DMS53 (cell line): ENCODE measurements around the gene APOA4.
"Not testable (repeated sequence)": the region's sequence is repeated elsewhere in the genome, so short reads cannot be mapped to it uniquely, and the experiment has no call there.

Source experiments
- DNase-seq: peaks from one replicate; lab custom pipeline; 2025; lab: John Stamatoyannopoulos, UW

Gene APOA4

DNA sequence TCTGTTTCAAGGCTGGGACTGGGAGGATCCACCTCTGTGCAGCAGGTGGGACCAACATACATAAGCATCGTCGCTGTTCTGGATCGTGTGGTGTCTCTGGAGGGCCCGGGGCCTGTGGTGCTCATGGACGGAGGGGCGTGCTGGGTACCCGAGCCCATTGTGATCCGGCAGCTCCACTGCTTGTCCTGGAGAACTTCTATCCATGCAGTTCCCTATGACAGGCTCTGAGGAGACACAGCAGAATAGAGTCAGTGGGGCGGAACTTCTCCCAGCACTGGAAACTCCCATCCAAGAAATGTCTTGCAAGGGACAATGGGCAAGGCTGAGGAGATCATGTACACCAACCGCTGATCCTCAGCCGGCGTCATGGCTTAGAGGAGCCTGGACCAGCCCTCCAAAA lies 26.0 kb upstream of the APOA4 start:
- DNase-seq = no peak

DNA sequence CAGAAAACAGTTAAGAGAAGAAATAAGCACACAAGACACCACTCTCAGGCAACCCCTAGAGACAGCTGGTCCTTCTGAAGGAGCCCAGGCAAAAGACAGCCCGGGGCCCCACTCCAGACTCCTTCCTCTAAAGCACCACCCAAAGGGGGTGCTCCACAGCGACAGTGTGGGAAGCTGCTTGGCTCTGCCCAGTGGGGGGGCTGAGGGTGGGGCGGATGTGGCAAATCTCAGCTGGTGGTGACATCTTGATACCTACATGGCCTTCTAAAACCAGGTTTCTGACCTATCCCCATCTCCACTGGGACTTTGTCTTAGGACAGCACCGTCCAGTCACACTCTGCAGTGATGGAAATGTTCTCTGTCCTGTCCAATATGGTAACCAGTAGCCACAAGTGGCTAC lies 24.5 kb upstream of the APOA4 start:
- DNase-seq = no peak

DNA sequence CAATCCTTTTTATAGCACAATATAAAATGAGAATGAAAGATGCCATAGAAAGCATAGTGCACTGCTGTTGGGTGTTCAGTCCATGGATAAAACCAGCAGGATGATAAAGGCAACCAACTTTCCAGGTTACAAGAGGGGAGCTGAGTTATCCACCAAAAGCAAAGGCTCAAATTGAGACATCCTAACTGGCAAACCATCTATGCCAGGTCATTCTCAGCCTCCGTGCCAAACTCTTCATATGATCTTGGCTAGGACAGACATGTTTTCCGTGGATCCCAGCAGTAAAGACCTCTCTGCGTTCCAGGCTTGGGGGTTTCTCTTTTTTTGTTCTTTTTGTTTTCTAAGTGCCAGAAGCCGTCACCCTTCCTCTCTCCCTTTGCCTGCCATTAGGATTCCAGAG lies 21.6 kb upstream of the APOA4 start:
- DNase-seq = no peak

DNA sequence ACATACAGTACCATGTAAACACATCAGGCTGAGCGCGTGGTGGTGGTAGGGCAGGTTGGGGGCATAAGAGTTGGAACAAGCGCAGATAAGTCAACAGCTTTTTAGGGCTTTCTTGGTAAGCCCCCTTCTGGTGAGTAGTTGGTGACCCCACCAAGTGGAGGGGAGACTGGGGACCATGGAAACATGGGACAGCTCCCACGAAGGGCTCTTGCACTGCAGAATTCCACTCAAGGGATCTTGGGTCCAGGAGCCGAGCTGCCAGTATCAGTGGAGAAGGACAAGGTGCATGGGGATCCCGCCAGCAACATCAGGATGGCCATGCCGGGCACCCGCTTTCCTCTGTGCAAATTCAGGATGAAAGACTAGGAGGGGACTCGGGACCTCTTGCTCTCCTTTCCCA lies 20.6 kb upstream of the APOA4 start:
- DNase-seq = no peak

DNA sequence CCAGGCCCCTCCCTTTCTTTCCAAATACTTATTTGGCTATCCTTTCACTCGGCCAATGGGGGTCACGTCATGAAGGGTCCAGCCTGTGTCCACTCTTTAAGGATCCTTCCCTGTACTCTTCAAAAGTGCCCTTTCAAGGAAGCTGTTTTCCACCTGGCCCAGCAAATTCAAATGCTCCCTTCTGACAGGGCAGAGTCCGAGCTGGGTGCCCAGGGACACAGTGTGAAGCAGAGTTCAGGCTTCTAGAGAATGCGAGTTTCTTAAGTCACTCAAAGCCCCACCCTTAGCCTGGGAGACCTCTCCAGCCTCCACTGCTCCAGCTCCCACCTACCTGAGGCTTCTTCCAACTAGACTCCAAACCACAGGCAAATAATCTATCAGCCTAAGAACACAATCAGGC lies 19.8 kb upstream of the APOA4 start:
- DNase-seq = no peak

DNA sequence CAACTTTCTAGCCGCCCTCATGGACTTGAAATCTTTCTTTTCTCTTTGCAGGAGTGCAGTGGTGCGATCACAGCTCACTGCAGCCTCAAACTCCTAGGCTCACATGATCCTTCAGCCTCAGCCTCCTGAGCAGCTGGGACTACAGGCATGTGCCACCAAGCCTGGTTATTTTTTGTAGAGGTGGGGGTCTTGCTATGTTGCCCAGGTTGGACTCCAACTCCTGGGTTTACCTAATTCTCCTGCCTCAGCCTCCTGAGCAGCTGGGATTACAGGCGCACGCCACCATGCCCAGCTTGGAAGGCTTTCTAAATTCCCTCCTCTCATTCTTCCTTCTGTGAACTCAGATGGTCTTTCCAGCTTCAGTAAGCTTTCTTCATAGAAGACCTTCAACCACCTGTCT lies 19.0 kb upstream of the APOA4 start:
- DNase-seq = no peak

DNA sequence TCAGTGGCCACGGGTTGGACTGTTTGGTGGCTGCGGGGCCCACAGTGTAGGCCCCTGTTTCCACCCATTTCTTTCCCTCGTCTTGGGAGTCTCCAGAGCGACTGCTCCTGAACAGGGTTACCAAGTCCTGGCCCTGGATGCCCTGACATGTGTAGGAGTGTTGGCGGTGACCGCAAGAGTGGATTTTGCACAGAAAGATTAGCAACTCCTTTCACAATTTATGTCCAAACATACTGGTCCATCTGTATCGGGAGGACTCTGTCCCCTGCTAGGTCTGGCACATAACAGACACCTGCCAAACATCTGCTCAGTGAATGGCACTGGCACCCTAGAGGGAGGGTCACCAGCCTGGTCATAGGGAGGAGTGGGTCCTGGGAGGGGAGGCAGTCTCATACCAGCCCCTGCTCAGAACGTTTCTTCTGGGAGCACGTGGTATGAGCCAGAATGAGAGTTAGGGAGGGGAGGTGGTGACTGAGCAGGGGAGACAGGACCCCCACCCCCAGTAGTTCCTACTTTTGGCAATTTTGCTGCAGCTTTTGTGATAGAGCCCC lies 17.7 kb upstream of the APOA4 start:
- DNase-seq = no peak

DNA sequence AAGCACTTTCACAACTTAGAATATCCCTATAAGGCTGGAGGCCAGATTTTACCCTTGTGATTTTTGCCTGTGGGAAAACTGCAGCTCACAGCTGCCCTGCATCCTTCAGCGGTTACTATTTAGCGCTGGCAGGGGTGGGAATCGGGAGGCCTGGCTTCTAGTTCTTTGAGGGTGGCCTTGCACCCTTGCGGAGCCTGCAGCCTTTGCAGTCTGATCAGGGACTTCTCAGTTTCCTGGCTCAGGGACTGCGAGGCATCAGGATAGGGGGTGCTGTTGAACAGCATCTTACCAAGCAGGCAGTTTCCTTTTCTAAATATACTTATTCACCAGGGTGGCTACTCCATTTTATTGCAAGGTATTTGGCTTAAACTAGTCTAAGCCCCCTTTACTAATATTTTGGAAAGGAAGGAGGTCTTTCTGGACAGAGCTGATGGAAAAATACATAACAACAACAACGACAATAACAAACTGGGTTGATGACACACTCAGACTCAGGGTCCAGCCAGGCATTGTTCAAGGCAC lies 17.2 kb upstream of the APOA4 start:
- no peak for DNase-seq

DNA sequence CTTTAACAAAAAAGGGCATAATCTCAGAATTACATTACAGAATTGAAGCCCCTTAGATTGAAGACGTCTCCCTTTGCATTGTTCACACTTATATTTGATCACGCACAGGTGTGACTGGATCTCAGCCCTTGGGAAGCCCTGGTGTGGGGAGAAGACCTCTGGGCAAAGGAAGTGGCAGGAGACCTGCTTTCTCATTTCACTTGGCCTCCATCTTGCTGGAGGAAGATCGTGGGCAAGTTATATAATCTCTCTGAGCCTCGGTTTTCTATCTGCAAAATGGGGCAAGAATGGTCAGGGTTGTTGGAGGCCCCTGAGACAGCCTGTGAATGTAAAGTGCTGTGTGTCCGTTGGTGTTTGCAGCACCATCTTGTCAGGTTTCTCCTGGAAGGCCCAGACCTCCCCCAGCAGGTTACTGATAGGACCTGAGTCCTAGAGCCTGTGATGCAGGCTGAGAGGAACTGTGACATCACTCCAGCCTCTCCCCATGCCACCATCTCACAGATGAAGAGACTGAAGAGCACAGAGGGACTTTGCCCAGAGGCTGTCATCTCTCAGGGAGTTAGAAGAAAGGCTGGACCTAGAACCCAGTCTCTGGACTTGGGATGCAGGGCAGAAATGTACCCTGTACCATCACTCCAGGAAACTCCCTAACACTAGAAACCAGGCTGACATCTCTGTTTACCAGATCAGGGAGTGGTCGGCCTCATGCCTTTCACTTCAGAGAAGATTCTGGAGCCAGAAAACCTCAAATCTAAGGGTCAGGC lies 15.4 kb upstream of the APOA4 start:
- DNase-seq = no peak

DNA sequence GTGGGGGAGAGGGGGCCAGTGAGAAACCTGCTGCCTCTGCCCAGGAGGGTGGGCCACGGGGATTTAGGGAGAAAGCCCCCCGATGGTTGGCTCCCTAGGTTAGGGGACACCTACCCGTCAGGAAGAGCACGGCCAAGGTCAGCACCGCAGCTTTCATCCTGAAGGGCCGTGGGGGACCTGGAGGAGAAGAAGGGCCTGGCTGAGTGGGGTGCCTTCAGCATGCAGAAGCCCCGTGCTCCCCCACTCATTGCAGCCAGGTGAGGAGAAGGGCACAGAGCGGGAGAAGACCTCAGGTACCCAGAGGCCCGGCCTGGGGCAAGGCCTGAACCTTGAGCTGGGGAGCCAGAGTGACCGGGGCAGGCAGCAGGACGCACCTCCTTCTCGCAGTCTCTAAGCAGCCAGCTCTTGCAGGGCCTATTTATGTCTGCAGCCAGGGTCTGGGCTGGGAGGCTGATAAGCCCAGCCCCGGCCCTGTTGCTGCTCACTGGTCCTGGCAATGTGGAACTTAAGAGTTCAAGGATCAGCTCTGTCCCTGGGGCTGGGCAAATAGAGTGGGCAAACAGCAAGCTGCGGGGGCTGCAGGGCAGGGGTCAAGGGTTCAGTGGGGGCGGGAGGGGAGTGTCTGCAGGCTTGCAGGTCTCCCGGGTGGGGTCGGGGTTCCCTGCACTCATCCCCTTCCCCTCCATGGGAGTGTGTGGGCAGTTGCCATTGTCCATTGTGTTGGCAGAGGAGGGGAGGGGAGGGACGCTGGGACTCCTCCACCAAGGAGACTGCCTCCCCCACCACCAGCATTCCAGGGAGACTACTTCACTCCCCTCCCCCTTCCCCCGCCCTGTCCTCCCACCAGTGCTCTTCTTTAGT lies 14.4 kb upstream of the APOA4 start, which contains the start of gene APOA1:
Gene APOA1, minus strand, starts transcription at position 392 of the 861 bp plus-strand sequence. Its CDS starts 235 bp downstream, at position 157.
- no peak for DNase-seq

DNA sequence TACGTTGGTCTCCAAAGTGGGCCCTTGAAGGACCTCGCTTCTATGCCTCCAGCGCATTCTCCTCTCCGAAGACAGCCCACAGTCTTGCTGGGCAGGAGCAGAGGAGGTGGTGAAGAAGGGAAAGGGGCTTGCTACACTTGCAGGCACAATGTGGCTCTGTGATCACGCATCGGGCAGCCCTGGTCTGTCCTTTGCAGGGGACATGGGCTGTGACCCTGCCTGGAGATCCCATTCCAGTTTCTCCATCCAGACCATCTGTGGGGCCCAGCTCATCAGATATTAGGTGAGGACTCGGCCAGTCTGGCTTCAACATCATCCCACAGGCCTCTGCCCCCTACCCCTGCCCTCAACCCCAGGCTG lies 13.5 kb upstream of the APOA4 start:
- DNase-seq = no peak

DNA sequence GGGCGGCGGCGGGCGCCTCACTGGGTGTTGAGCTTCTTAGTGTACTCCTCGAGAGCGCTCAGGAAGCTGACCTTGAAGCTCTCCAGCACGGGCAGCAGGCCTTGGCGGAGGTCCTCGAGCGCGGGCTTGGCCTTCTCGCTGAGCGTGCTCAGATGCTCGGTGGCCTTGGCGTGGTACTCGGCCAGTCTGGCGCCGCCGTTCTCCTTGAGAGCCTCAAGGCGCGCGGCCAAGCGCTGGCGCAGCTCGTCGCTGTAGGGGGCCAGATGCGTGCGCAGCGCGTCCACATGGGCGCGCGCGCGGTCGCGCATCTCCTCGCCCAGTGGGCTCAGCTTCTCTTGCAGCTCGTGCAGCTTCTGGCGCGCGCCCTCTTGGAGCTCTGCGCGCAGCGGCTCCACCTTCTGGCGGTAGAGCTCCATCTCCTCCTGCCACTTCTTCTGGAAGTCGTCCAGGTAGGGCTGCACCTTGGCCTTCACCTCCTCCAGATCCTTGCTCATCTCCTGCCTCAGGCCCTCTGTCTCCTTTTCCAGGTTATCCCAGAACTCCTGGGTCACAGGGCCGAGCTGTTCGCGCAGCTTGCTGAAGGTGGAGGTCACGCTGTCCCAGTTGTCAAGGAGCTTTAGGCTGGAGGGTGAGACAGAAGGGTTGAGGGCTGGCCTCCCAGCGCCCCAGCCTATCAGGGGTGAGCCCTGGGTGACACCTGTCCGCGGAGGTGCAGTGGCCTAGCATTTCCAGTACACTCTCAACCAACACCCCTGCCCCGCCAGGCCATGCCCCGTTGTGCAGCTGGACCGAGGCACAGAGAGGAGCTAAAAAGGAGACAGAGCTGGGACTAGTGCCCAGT lies 12.9 kb upstream of the APOA4 start:
- DNase-seq = peak; percentile 92

DNA sequence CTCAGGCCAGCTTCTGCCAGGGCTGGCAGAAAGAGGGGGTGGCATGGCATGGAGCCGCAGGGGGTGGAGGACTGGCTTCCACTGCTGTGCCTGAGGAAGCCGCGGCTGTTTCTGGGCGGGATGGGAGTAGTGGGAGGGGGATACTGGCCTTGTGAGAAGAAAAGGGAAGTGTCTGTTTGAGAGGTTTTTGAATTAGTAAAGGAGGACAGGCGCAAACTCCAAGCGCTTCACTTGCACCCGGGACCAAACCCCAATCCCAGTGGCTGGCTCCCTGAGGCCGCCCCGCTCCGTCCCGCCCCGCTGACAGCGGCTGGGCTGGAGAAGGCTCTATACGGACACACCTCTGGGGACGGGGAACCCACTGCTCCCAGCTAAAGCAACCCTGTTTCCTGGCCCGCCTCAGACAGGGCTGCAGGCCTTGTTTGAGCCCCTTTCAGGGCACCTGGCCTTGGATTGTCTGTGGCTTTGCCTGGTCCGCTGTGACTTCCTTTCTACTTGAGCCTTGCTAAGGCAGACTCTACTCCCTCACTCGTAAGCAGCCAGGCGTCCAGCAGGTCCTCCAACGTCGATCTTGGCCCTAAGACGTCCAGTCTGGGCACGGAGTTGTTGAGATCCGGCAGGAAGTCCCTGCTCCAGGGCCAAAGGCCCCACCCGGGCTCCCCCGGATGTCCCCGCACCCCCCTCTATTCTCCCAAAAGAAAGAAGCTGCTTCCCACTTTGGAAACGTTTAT lies 12.1 kb upstream of the APOA4 start:
- peak; percentile 49 for DNase-seq

DNA sequence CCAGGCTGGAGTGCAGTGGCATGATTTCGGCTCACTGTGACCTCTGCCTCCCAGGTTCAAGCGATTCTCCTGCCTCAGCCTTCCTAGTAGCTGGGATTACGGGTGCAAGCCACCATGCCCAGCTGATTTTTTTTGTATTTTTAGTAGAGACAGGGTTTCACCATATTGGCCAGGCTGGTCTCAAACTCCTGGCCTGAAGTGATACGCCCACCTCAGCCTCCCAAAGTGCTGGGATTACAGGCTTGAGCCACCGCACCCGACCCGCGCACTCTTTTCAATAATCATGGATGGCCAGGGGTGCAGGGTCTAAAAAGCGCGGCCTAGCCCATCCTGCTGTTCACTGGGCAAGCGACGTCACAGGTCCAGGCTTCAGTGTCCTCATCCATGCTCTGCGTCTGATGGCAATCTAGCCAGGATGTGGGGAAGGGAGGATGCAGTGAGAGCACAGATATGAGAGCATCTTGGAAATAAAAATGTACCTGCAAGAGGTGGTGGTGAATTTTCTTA lies 11.5 kb upstream of the APOA4 start:
- not testable (repeated sequence) for DNase-seq

DNA sequence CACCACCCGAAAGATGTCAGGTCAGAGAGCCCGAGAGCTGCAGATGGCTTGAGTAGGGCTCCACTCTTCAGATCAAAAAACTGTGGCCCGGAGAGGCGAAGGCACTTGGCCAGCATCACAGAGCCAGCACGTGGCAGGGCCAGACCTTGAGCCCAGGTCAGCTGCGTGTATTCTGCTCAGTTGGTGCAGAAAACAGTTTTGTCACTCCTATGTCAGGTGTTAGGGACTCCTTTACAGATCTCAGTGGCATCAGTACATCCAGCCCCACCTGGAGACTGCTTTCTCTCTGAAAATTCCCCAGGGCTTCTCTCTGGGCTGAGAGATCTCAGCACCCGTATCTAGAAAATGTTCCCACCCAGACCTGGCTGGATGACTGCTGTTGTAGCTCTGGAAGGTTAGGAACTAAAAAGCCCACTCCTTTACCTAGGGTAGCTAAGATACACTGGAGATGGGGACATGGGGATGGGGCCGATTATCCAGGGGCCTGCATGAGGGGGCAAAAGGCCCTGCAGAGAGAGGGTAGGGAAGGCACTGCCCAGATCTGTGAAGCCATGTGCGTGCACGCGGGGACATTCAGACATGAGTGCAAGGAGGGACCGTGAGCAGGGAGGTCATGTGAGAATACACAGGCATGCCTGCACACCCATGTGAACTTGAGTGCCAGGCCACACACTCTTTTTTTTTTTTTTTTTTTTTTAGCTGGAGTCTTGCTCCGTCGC lies 10.9 kb upstream of the APOA4 start:
- no peak for DNase-seq

DNA sequence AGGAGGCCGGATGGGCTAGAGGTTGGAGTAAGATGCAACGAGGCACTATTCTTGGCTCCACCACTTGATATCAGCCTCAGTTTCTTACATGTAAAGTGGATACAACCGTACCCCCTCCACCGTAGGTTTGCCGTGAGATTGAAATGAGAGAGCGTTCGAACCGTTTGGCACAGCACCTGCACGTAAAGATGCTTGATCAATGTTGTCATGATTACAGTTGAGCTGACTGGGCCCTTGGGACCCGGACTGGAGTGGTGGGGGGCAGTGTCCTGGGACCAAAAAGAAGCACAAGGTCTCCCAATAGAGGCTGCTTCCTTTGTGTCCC lies 10.3 kb upstream of the APOA4 start:
- no peak for DNase-seq

DNA sequence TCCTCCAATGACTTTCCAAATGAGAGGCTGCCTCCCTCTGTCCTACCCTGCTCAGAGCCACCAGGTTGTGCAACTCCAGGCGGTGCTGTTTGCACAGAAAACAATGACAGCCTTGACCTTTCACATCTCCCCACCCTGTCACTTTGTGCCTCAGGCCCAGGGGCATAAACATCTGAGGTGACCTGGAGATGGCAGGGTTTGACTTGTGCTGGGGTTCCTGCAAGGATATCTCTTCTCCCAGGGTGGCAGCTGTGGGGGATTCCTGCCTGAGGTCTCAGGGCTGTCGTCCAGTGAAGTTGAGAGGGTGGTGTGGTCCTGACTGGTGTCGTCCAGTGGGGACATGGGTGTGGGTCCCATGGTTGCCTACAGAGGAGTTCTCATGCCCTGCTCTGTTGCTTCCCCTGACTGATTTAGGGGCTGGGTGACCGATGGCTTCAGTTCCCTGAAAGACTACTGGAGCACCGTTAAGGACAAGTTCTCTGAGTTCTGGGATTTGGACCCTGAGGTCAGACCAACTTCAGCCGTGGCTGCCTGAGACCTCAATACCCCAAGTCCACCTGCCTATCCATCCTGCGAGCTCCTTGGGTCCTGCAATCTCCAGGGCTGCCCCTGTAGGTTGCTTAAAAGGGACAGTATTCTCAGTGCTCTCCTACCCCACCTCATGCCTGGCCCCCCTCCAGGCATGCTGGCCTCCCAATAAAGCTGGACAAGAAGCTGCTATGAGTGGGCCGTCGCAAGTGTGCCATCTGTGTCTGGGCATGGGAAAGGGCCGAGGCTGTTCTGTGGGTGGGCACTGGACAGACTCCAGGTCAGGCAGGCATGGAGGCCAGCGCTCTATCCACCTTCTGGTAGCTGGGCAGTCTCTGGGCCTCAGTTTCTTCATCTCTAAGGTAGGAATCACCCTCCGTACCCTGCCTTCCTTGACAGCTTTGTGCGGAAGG lies 9.5 kb upstream of the APOA4 start:
- peak; percentile 57 for DNase-seq

DNA sequence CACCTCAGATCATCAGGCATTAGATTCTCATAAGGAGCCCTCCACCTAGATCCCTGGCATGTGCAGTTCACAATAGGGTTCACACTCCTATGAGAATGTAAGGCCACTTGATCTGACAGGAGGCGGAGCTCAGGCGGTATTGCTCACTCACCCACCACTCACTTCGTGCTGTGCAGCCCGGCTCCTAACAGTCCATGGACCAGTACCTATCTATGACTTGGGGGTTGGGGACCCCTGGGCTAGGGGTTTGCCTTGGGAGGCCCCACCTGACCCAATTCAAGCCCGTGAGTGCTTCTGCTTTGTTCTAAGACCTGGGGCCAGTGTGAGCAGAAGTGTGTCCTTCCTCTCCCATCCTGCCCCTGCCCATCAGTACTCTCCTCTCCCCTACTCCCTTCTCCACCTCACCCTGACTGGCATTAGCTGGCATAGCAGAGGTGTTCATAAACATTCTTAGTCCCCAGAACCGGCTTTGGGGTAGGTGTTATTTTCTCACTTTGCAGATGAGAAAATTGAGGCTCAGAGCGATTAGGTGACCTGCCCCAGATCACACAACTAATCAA lies 8.8 kb upstream of the APOA4 start:
- DNase-seq = no peak
